HepG2 (cell line): ENCODE measurements around the gene RNU11.

Experiments
- RELA ChIP-seq: sonication (generic); formaldehyde crosslinking; IDR thresholded peaks from 2 replicates; pipeline ENCODE4 v1.4.0; 2020; ENCODE audit warnings: missing genetic modification reagents
- ZNF274 ChIP-seq: sonication (generic); formaldehyde crosslinking; IDR thresholded peaks from 2 replicates; pipeline ENCODE4 v1.5.1; 2020; ENCODE audit warnings: mild to moderate bottlenecking, missing genetic modification reagents
- ZNF660 ChIP-seq: sonication (generic); formaldehyde crosslinking; IDR thresholded peaks from 2 replicates; pipeline ENCODE4 v1.5.1; 2020; ENCODE audit warnings: mild to moderate bottlenecking, low read depth, missing genetic modification reagents, borderline replicate concordance
- TF ChIP-seq, protein P1 (sequence below): sonication (generic); formaldehyde crosslinking; IDR thresholded peaks from 2 replicates; pipeline ENCODE4 v1.5.0; 2020; ENCODE audit warnings: mild to moderate bottlenecking, missing genetic modification reagents, moderate library complexity

GRCh38 chr1:28642056-28642846 lies 6.1 kb upstream of the RNU11 start:
- no peak for TF ChIP-seq ZNF660 (CRISPR knock-in tag)
- TF ChIP-seq, protein P1, sequence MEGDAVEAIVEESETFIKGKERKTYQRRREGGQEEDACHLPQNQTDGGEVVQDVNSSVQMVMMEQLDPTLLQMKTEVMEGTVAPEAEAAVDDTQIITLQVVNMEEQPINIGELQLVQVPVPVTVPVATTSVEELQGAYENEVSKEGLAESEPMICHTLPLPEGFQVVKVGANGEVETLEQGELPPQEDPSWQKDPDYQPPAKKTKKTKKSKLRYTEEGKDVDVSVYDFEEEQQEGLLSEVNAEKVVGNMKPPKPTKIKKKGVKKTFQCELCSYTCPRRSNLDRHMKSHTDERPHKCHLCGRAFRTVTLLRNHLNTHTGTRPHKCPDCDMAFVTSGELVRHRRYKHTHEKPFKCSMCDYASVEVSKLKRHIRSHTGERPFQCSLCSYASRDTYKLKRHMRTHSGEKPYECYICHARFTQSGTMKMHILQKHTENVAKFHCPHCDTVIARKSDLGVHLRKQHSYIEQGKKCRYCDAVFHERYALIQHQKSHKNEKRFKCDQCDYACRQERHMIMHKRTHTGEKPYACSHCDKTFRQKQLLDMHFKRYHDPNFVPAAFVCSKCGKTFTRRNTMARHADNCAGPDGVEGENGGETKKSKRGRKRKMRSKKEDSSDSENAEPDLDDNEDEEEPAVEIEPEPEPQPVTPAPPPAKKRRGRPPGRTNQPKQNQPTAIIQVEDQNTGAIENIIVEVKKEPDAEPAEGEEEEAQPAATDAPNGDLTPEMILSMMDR (CRISPR knock-in tag) = no peak
- no peak for TF ChIP-seq RELA (CRISPR knock-in tag)
- no peak for TF ChIP-seq ZNF274
